ENCODE measurements around the gene ALOX12. TPM values are rescaled to one million over a fixed set of nuclear protein-coding genes. Genes with fewer than 3 reads are reported as not detected.

ALOX12 gene
- total RNA-seq, 2 experiments from 2014 or later = not detected

- Histone ChIP-seq H3K4me2 (ENCODE audit: low read length) (no peak overlapping the region), H3K9me2 (ENCODE audit: insufficient read depth, low read length) (no peaks in the 10 kb centered on the region), H3K36me3 (ENCODE audit: insufficient read depth, low read length) (peaks cover 4% of the 10 kb centered on the region; the same call in 1 of the 2 replicates), H3K4me1 (ENCODE audit: insufficient read depth, low read length, poor library complexity, severe bottlenecking) (no peaks in the 10 kb centered on the region), H3K9me3 (ENCODE audit: low read length) (no peaks in the 10 kb centered on the region), H3K4me3 (ENCODE audit: low read depth, low read length, poor library complexity, severe bottlenecking) (no peak overlapping the region), H3K27ac (ENCODE audit: low read depth, low read length, poor library complexity, severe bottlenecking) (no peak overlapping the region), H2AFZ (ENCODE audit: low read length) (no peak overlapping the region), H4K20me1 (ENCODE audit: insufficient read depth, low read length) (no peaks in the 10 kb centered on the region), H3K79me2 (ENCODE audit: insufficient read depth, low read depth, low read length) (no peaks in the 10 kb centered on the region)
- TF ChIP-seq, protein P1, sequence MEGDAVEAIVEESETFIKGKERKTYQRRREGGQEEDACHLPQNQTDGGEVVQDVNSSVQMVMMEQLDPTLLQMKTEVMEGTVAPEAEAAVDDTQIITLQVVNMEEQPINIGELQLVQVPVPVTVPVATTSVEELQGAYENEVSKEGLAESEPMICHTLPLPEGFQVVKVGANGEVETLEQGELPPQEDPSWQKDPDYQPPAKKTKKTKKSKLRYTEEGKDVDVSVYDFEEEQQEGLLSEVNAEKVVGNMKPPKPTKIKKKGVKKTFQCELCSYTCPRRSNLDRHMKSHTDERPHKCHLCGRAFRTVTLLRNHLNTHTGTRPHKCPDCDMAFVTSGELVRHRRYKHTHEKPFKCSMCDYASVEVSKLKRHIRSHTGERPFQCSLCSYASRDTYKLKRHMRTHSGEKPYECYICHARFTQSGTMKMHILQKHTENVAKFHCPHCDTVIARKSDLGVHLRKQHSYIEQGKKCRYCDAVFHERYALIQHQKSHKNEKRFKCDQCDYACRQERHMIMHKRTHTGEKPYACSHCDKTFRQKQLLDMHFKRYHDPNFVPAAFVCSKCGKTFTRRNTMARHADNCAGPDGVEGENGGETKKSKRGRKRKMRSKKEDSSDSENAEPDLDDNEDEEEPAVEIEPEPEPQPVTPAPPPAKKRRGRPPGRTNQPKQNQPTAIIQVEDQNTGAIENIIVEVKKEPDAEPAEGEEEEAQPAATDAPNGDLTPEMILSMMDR (conservative IDR thresholded peaks at IDR 0.05; ENCODE audit: low read length) = no peak
- no peak for TF ChIP-seq EZH2phosphoT487 (IDR thresholded peaks at IDR 0.05; ENCODE audit: borderline replicate concordance, low read depth, low read length)
- ChIA-PET CTCF (ENCODE audit: unreplicated experiment) (no interaction called here), POLR2A (no interaction called here)
- no peak for DNase-seq (ENCODE audit: low spot score)
- no TSS peak for BruUV-seq (replicated peaks)
- intact Hi-C loops (cut with micrococcal nuclease; ENCODE audit: unreplicated experiment) = no loop called here
Observed at GRCh38 chr17:6994666-6995256, 1.1 kb upstream of the ALOX12 start.

- H4K20me1 ChIP-seq (ENCODE audit: insufficient read depth, low read length) = no peaks in the 10 kb centered on the region
- ChIA-PET CTCF (ENCODE audit: unreplicated experiment) (no interaction called here), POLR2A (interaction anchor here (0.6 kb wide), 1 partner anchor 465 kb away, joined by 3 read pairs; no protein-coding TSS in a partner anchor)
- H3K36me3 ChIP-seq (ENCODE audit: insufficient read depth, low read length) = peaks cover 18% of the 10 kb centered on the region; the same call in 1 of the 2 replicates
- H3K4me2 ChIP-seq (ENCODE audit: low read length) = no peak overlapping the region
- no peak overlapping the region for H2AFZ ChIP-seq (ENCODE audit: low read length)
- no peaks in the 10 kb centered on the region for H3K9me2 ChIP-seq (ENCODE audit: insufficient read depth, low read length)
- no TSS peak for BruUV-seq (replicated peaks)
- H3K9me3 ChIP-seq (ENCODE audit: low read length) = no peaks in the 10 kb centered on the region
- no peak overlapping the region for H3K4me3 ChIP-seq (ENCODE audit: low read depth, low read length, poor library complexity, severe bottlenecking)
- no peaks in the 10 kb centered on the region for H3K79me2 ChIP-seq (ENCODE audit: insufficient read depth, low read depth, low read length)
- intact Hi-C loops (cut with micrococcal nuclease; ENCODE audit: unreplicated experiment) = no loop called here
- no peak for DNase-seq (ENCODE audit: low spot score)
- TF ChIP-seq EZH2phosphoT487 (IDR thresholded peaks at IDR 0.05; ENCODE audit: borderline replicate concordance, low read depth, low read length) = no peak
- TF ChIP-seq, protein P1 (conservative IDR thresholded peaks at IDR 0.05; ENCODE audit: low read length) = no peak
- H3K4me1 ChIP-seq (ENCODE audit: insufficient read depth, low read length, poor library complexity, severe bottlenecking) = no peaks in the 10 kb centered on the region
- H3K27ac ChIP-seq (ENCODE audit: low read depth, low read length, poor library complexity, severe bottlenecking) = no peak overlapping the region
Observed at GRCh38 chr17:6996256-6997011, 585 bp downstream of the ALOX12 start.

DNA sequence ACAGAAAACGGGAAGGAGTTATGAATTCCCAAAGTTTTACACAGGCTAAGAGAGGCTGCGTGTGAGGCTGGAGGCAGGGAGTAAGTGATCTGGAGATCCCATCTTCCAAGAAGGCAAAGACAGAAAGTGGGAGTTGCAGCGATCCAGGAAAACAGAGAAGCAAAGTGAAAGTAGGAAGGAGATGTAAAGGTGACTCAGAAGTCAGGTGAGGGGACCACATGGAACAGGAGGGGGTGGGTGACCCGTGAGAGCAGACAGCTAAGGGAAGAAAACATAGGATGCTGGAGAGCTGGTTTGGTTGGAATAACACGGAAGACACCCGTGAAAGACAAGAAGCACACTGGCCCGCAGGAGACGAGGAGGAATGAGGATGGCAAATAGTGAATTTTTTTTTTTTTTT is 1.3 kb downstream of the ALOX12 start:
- Histone ChIP-seq H3K4me2 (ENCODE audit: low read length) (no peak overlapping the region), H3K9me3 (ENCODE audit: low read length) (no peaks in the 10 kb centered on the region), H4K20me1 (ENCODE audit: insufficient read depth, low read length) (no peaks in the 10 kb centered on the region), H3K27ac (ENCODE audit: low read depth, low read length, poor library complexity, severe bottlenecking) (no peak overlapping the region), H3K36me3 (ENCODE audit: insufficient read depth, low read length) (peaks cover 26% of the 10 kb centered on the region), H3K79me2 (ENCODE audit: insufficient read depth, low read depth, low read length) (no peaks in the 10 kb centered on the region), H2AFZ (ENCODE audit: low read length) (no peak overlapping the region), H3K4me3 (ENCODE audit: low read depth, low read length, poor library complexity, severe bottlenecking) (no peak overlapping the region), H3K9me2 (ENCODE audit: insufficient read depth, low read length) (no peaks in the 10 kb centered on the region), H3K4me1 (ENCODE audit: insufficient read depth, low read length, poor library complexity, severe bottlenecking) (no peaks in the 10 kb centered on the region)
- no peak for DNase-seq (ENCODE audit: low spot score)
- intact Hi-C loops (cut with micrococcal nuclease; ENCODE audit: unreplicated experiment) = no loop called here
- TF ChIP-seq, protein P1 (conservative IDR thresholded peaks at IDR 0.05; ENCODE audit: low read length) = no peak
- no TSS peak for BruUV-seq (replicated peaks)
- CTCF ChIA-PET (ENCODE audit: unreplicated experiment) = no interaction called here
- POLR2A ChIA-PET = no interaction called here
